GM18867 (cell line): ENCODE results near the gene VWC2.
"Not testable (repeated sequence)": the region's sequence is repeated elsewhere in the genome, so short reads cannot be mapped to it uniquely, and the experiment has no call there.

Experiments
- ATAC-seq: cut with Tn5 transposase; IDR thresholded peaks from one replicate; pipeline ENCODE4 v1.9.1; 2021; ENCODE audit warnings: mild to moderate bottlenecking, moderate library complexity; ENCODE audit not compliant: unreplicated experiment

VWC2 gene

GRCh38 chr7:49848211-49848841, 74.9 kb downstream of the VWC2 start:
- ATAC-seq: no peak

GRCh38 chr7:49850921-49851613, 77.6 kb downstream of the VWC2 start:
- ATAC-seq: no peak

- not testable (repeated sequence) for ATAC-seq
Observed at GRCh38 chr7:49851614-49851934, 78.1 kb downstream of the VWC2 start.

GRCh38 chr7:49852619-49853462, 79.4 kb downstream of the VWC2 start:
- peak; percentile 89 for ATAC-seq

- ATAC-seq: no peak
Observed at GRCh38 chr7:49855281-49855980, 82.0 kb downstream of the VWC2 start.

- no peak for ATAC-seq
Observed at GRCh38 chr7:49860293-49860692, 86.9 kb downstream of the VWC2 start.

GRCh38 chr7:49866076-49866735, 92.8 kb downstream of the VWC2 start:
- ATAC-seq: no peak

- ATAC-seq: no peak
Observed at GRCh38 chr7:49866910-49867309, 93.5 kb downstream of the VWC2 start.

GRCh38 chr7:49873420-49873819, 100.0 kb downstream of the VWC2 start:
- ATAC-seq: no peak

- no peak for ATAC-seq
Observed at GRCh38 chr7:49875336-49875735, 101.9 kb downstream of the VWC2 start.

- ATAC-seq: no peak
Observed at GRCh38 chr7:49876202-49876601, 102.8 kb downstream of the VWC2 start.

GRCh38 chr7:49878089-49878488, 104.7 kb downstream of the VWC2 start:
- peak; percentile 46 for ATAC-seq

- ATAC-seq: no peak
Observed at GRCh38 chr7:49878627-49879026, 105.2 kb downstream of the VWC2 start.

GRCh38 chr7:49883933-49884332, 110.5 kb downstream of the VWC2 start:
- ATAC-seq: no peak

GRCh38 chr7:49885593-49886285, 112.3 kb downstream of the VWC2 start:
- ATAC-seq: peak; percentile 98

- ATAC-seq: no peak
Observed at GRCh38 chr7:49892481-49892880, 119.0 kb downstream of the VWC2 start.

GRCh38 chr7:49893131-49893530, 119.7 kb downstream of the VWC2 start:
- ATAC-seq: no peak

GRCh38 chr7:49894543-49894942, 121.1 kb downstream of the VWC2 start:
- ATAC-seq: no peak

GRCh38 chr7:49911909-49912308, 138.5 kb downstream of the VWC2 start:
- ATAC-seq: no peak

- ATAC-seq: no peak
Observed at GRCh38 chr7:49926720-49927119, 153.3 kb downstream of the VWC2 start.
